HepG2 (cell line): ENCODE data around the gene LMBRD2. TPM values are rescaled to one million over a fixed set of nuclear protein-coding genes. Genes with fewer than 3 reads are reported as not detected.
A peak's percentile ranks its signal among the peaks of the same experiment; 100 is the strongest.

ENCODE experiments used
- AKAP8 ChIP-seq: sonication (generic); formaldehyde crosslinking; IDR thresholded peaks from 2 replicates; pipeline ENCODE4 v1.5.1; 2020; ENCODE audit warnings: mild to moderate bottlenecking, missing genetic modification reagents
- ATF5 ChIP-seq: sonication (generic); formaldehyde crosslinking; IDR thresholded peaks from 2 replicates; pipeline ENCODE4 v1.4.0; 2020; ENCODE audit warnings: mild to moderate bottlenecking, low read depth, missing genetic modification reagents
- GPN1 ChIP-seq: sonication (generic); formaldehyde crosslinking; IDR thresholded peaks from 2 replicates; pipeline ENCODE4 v1.5.1; 2020; ENCODE audit warnings: missing genetic modification reagents, borderline replicate concordance
- HES4 ChIP-seq: sonication (generic); formaldehyde crosslinking; IDR thresholded peaks from 2 replicates; pipeline ENCODE4 v1.9.0; 2021; ENCODE audit warnings: mild to moderate bottlenecking, missing genetic modification reagents, borderline replicate concordance
- HNF1A ChIP-seq, 2 experiments: sonication (generic) in 1 of 2; formaldehyde crosslinking in 1 of 2; IDR thresholded peaks; 2 replicates each; pipeline versions ENCODE4 v1.4.0 to v1.6.1; 2016 to 2020; ENCODE audit warnings: borderline replicate concordance in 1 of 2, low read depth in 1 of 2, mild to moderate bottlenecking in 1 of 2, missing genetic modification reagents in 1 of 2
- KAT7 ChIP-seq: IDR thresholded peaks from 2 replicates; pipeline ENCODE4 v1.6.1; 2018; ENCODE audit warnings: borderline replicate concordance, missing compliant biosample characterization
- NFE2L1 ChIP-seq: sonication (generic); formaldehyde crosslinking; IDR thresholded peaks from 2 replicates; pipeline ENCODE4 v1.4.0; 2020; ENCODE audit warnings: missing genetic modification reagents, mild to moderate bottlenecking, borderline replicate concordance
- TAF15 ChIP-seq: fragments of 200-400 bp; formaldehyde crosslinking; IDR thresholded peaks from one replicate; pipeline ENCODE4 v1.6.1; 2018; ENCODE audit warnings: mild to moderate bottlenecking, low read depth, low read length; ENCODE audit not compliant: poor library complexity, severe bottlenecking
- TOE1 ChIP-seq: sonication (generic); formaldehyde crosslinking; IDR thresholded peaks from 2 replicates; pipeline ENCODE4 v1.4.0; 2020; ENCODE audit warnings: mild to moderate bottlenecking, missing genetic modification reagents
- ZBTB26 ChIP-seq: IDR thresholded peaks from 2 replicates; pipeline ENCODE4 v1.6.1; 2016; ENCODE audit warnings: missing compliant biosample characterization, missing genetic modification reagents, borderline replicate concordance
- ZNF225 ChIP-seq: sonication (generic); formaldehyde crosslinking; IDR thresholded peaks from 2 replicates; pipeline ENCODE4 v1.4.0; 2020; ENCODE audit warnings: mild to moderate bottlenecking, missing genetic modification reagents
- ZNF264 ChIP-seq: sonication (generic); formaldehyde crosslinking; IDR thresholded peaks from 2 replicates; pipeline ENCODE4 v1.4.0; 2020; ENCODE audit warnings: missing genetic modification reagents
- ZNF33B ChIP-seq: sonication (generic); formaldehyde crosslinking; IDR thresholded peaks from 2 replicates; pipeline ENCODE4 v1.5.1; 2020; ENCODE audit warnings: mild to moderate bottlenecking, missing genetic modification reagents
- ZNF646 ChIP-seq: sonication (generic); formaldehyde crosslinking; IDR thresholded peaks from 2 replicates; pipeline ENCODE4 v1.9.0; 2021; ENCODE audit warnings: mild to moderate bottlenecking, missing genetic modification reagents
- ZNF652 ChIP-seq: IDR thresholded peaks from 2 replicates; pipeline ENCODE4 v1.6.1; 2016; ENCODE audit warnings: low read depth, borderline replicate concordance
- polyA plus RNA-seq, 8 experiments: library from polyadenylated mRNA; depleted of rRNA in 3 of 8; stranded (reverse) in 7 of 8; unstranded in 1 of 8; fragments of >200 nt; fragmentation: Illumina TruSeq in 4 of 8; extraction: Trizol in 4 of 8; gene quantifications; 2 replicates each; pipeline versions ENCODE4 v1.2.1 to v1.2.3, GENCODE V29; 2011 to 2016; ENCODE audit warnings: low read depth in 4 of 8, missing spikeins in 1 of 8, mixed read lengths in 1 of 8; ENCODE audit not compliant: insufficient read depth in 1 of 8
- total RNA-seq, 5 experiments: library from RNA; depleted of rRNA; stranded (reverse); fragments of >200 nt; fragmentation: Illumina TruSeq; extraction: Trizol; gene quantifications; 2 replicates each; pipeline ENCODE4 v1.2.3, GENCODE V29; 2016; ENCODE audit warnings: low read depth in 1 of 5

The LMBRD2 gene
- total and polyA plus RNA-seq, 2 of the 13 experiments (the other 11 are each of a cell fraction or from before 2014, with no cell fraction given), result 2.0 to 4.7 TPM

- no peak for TF ChIP-seq ATF5
- TF ChIP-seq GPN1, result no peak
- TF ChIP-seq ZNF264 (CRISPR knock-in tag), result no peak
- no peak for TF ChIP-seq ZBTB26 (CRISPR knock-in tag)
- TF ChIP-seq NFE2L1 (CRISPR knock-in tag), result no peak
- no peak for TF ChIP-seq AKAP8
- TF ChIP-seq ZNF652 (CRISPR knock-in tag), result no peak; the same call in 1 of the 2 replicates
- TF ChIP-seq TOE1 (CRISPR knock-in tag), result no peak
- no peak for TF ChIP-seq ZNF225 (CRISPR knock-in tag)
- TF ChIP-seq KAT7 (CRISPR knock-in tag), result no peak
- no peak for TF ChIP-seq ZNF33B (CRISPR knock-in tag)
- no peak for TF ChIP-seq TAF15
- no peak for TF ChIP-seq ZNF646
- peak; percentile 67; the same call in 1 of the 2 replicates for TF ChIP-seq HNF1A (IDR thresholded peaks at IDR 0.05; ENCODE audit: low read depth)
- TF ChIP-seq HNF1A (CRISPR knock-in tag; IDR thresholded peaks at IDR 0.05; ENCODE audit: borderline replicate concordance), result no peak; the same call in 1 of the 2 replicates
- no peak for TF ChIP-seq HES4
These were observed 2.0 kb upstream of the LMBRD2 start (continued) for GRCh38 chr5:36153726-36154125.
